GM18907 (cell line): Measurements from ENCODE around the gene TARBP2.
"Not testable (repeated sequence)": the region's sequence is repeated elsewhere in the genome, so short reads cannot be mapped to it uniquely, and the experiment has no call there.

Experiments
- ATAC-seq: cut with Tn5 transposase; IDR thresholded peaks from one replicate; pipeline ENCODE4 v1.9.1; 2021; ENCODE audit warnings: mild to moderate bottlenecking, moderate library complexity; ENCODE audit not compliant: unreplicated experiment

TARBP2 gene

DNA sequence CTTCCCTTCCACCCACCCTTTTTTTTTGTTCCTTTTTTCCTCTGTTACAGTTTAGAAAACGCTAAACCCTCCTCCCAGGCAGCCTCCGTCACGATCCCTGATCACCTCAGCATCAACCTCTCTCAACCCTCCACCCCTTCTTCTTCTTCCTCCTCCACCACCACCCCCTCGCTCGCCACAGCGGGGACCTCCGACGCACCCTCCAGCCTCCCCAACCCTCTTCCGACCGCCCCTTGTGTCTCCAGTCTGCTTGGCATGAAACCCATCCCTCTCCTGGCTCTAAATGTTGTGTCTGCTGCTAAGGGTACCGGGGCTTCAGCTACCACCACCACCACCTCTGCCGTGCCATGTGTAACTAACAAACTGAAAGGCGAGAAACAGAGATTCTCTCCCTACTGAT, 26.3 kb upstream of the TARBP2 start:
- ATAC-seq = no peak

DNA sequence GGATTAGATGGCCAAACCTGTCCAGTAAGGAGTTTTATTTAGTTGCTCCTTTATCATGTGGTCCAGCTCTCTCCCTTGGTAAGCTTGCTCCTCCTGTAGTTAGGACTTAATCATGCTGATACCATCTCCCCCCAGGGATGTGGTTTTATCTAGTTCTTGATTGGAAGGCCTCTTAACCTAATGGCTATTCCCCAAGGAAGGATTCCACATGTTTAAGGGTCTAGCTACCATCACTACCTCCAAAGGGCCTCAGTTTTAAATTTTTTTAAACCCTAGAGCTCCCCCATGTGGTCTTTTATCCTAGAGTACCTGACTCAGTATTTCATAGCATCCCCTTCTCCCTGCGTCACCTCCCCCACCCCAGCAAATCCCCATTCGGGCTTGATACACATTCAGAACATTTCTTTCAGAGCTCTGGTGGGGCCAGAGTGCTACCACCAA, 24.3 kb upstream of the TARBP2 start:
- no peak for ATAC-seq

DNA sequence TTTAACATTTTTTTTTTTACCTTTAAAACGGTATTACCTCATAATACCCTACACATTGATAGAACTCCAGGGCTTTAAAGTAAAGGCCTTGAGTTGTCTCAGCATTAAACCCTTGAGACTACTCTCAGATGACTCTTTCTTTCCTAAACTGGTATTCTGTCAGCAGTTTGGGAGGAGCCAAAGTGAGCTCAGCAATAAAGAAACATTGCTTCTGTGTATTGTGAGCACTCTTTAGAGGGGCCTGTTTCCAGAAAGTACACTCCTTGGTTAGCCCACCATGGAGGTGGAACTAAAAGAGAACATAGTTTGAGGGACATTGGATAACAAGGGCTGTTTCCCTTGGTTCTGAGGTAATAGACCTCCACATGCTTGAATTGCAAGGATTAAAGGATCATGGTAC, 22.2 kb upstream of the TARBP2 start:
- no peak for ATAC-seq

DNA sequence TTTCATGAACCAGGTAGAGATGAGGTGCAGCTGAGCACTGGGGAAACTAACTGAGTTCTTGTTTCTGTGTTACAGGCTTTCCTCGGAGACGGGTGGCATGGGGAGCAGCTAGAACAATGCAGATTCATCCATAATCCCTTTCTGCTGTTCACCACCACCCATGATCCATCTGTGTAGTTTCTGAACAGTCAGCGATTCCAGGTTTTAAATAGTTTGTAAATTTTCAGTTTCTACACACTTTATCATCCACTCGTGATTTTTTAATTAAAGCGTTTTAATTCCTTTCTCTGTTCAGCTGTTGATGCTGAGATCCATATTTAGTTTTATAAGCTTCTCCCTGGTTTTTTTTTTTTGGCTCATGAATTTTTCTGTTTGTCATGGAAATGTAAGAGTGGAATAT, 21.8 kb upstream of the TARBP2 start:
- ATAC-seq = no peak

DNA sequence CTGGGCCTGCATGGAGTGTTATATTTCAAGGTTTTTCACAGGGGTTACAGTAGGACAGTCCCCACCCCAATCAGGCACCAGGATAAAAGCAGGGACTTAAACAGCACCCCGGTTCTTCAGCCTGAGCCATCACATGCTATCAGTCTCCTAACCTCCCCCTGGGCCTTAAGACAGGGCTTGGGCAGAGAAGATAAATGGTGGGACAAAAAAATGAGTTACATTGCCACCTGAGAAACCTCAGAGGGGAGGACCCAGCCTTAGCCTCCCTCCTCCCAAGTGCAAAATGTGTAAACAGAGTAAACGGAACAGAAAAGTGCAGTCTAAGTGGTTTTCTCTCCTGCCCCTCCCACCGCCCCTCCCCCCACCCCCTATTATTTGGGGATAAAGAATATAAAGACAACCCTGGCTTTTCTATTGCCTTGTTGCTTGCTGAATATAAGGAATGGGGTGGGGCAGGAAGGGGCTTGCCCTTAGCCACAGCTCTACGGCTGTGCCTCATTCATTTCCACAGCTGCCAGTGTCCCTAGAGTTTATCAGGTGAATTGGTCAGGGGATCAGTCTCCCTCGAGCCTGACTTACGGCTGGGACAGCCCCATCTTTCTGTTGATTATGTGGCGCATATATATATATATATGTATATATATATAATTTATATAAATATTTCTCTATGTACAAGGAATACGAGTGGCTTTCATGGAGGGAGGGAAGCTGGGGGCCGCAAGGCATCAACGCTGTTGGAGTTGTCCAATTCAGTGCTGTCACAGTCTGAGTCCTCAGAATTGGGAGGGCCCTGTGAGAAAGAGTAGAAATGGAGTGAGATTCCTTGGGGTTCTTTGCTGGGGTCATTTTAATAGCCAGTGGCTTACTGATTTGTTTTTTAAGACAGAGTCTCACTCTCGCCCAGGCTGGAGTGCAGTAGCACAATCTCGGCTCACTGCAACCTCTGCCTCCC, 20.3 kb upstream of the TARBP2 start:
- no peak for ATAC-seq

DNA sequence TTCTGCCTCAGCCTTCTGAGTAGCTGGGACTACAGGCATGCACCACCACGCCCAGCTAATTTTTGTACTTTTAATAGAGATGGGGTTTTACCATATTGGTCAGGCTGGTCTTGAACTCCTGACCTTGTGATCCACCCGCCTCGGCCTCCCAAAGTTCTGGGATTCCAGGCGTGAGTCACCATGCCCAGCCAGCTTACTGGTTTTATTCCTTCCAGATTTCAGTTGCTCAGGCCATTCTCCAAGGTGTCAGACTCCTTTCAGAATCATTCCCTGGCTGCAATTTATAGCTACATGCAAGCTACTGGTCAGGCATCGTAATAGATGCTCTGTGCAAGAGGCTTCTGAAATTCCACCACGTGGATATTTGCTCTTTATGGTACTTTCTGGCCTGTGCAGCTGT, 19.6 kb upstream of the TARBP2 start:
- ATAC-seq = not testable (repeated sequence)

DNA sequence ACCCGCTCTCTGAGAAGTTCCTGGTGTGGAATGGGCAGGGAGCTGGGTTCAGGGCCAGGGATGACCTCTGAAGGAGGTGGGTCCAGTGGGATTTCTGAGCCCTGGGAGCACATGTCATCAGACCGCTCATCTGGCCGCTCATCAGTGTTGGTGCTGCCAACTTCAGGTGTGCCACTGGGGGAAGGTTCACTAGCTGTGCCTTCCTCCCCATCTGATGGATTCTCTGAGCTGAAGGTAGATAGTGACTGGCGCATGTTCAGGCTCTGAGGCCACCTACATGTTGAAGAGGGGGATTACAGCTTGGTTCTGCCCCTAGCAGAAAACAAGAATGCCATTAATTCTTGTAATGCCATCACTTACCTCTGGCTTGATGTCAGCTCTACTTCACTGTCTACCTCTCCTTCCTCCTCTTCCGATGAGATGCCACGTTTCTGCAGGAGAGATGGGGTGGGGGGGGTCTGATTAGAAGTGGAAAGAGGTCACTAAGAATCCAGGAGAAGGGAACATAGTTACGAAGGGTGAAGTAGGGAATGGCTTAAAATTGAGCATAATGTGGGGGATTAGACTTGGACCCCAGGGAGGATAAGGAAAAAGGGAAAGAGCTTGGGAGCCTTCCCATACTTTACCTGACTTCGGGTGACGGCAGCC, 19.0 kb upstream of the TARBP2 start:
- ATAC-seq = no peak

DNA sequence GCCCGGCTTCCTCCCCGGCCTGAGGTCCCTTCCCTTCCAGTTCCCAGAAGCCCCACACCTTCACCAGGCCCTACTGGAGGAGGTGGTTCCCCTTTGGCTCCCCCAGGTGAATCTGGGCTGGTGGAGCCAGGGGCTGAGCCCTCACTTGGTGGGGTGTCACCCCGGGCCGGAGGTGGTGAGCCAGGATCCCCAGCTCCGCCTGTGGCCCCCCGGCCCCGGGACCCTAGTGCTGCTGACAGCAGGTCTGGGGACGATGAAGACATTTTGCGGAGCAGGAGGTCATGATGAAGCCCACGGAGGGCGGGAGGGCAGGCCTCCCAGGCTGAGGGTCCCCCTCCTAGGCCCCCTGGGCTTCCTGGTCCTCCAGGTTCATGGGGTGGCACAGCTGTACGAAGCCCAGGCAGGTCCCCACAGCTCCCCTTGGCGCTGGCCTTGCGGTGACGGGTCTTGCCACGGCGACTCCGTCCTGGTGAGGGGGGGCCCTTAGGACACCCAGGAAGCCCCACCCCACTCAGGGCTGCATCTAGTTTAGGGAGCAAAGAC, 18.4 kb upstream of the TARBP2 start:
- no peak for ATAC-seq

DNA sequence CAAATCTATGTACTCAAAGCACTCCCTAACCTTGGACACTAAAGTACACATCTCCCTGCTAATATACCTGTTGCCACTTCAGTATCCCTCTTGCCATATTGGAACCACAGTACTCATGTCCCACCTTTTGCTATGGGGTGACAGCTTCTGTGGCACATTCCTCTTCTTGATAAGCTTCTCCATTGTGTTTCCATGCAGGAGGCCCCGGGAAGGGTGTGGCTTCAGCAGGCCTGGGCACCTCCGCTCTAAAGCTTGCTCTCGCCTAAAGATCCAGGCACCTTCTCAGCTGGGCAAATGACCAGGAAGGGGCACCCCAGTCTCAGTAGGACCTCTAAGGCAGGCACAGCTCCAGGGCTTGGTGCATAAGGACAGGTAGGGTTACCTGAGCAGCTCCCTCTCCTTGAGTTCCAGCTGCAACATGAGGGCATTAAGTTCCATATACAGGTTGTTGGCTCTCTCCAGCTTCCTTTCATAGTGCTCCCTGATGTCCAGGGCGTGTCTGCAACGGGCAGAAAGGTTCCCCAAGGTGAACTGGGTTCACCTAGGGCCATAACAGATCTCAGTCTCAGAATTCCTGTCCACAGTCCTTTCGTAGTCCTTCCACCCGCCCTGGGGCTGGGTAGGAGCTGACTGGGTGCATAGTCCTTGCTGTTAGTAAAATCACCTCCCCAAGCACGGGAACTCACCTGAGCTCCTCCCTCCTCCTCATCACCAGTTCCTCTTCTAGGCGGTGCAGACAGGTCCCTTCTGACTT, 17.7 kb upstream of the TARBP2 start:
- ATAC-seq = no peak

DNA sequence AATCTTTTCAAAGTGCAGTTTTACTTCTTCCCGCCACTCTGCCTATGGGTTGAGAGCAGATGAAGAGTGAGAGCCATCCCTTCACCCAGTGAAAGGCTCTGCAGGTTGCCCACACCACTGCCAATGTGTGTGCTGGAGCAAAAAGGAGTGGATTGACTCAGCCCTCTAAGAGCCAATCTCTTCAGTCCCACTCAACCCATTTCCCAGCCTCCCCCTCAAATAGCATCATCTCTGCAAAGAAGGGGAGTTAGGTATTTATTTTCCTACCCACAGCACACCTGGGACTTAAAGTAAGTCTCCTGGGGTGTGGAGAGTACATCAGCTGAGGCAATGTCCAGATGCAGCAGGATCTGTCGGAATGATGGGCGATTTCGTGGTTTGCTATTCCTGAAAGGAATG, 17.1 kb upstream of the TARBP2 start:
- no peak for ATAC-seq

DNA sequence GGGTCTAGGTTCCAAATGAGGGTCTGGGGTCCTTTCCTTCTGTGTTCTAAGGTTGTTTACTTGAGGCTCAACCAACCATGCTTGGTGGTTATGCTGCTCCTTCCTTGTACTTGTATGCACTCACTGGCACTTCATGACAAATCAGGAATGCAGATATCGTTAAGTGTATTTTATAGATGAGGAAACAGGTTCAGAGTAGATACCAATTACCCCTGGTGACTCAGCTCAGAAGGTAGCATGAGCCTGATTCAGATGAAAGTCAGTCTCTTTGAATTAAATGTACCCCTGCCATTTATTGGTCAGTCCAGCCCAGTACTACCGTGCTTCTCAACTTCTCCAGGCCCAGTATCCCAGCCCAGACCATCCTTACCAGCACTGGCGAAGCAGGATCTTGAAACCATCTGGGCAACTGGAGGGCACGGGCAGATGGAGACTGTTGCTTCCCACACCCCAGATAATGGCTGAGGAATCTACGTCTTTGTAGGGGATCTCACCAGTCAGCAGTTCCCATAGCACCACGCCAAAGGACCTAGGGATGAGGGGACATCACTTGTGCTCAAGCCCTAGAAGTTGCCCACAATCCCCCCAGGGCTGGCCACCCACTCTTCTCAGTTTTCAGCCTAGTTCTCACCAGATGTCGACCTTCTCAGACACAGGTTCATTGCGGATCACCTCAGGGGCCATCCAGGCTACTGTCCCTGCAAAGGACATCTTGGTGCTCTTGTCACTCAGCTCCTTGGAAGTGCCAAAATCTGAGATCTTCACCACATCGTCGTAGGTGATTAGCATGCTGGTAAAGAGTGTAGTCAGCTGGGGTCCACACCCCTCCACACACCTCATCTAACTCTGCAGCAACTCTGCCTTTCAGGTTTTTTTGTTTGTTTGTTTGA, 16.2 kb upstream of the TARBP2 start:
- ATAC-seq = no peak

DNA sequence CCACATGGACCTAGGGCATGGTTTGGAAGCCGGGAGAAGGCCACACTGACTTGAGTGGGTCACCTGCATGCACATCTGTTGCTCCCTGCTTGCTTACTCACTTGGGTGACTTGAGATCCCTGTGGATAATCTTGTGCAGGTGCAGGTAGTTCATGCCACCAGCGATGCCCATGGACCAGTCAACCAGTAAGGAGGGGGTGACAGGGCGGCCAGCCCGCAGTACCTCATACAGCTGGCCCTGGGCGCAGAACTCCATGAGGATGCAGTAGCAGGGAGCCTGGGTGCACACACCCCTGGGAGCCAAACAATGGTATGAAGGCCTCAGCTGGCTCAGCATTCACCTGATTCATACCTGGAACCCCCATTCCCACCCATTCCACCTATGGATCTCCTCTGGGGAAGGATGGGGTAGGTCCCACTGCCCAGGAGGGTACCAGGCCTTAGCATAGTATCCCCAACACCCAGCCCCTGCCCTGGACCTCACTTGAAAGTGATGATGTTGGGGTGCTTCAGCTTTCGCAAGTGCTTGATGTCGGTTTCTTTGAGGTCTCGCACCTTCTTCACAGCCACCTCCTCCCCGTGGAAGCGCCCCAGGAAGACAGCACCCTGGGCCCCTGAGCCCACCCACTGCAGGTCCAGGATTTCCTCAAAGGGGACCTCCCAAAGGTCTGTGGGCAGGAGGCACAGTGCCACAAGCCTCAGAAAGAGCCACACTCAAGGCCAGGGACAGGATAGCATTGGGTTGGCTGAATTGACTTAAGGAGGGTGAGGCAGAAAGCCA, 14.9 kb upstream of the TARBP2 start:
- no peak for ATAC-seq

DNA sequence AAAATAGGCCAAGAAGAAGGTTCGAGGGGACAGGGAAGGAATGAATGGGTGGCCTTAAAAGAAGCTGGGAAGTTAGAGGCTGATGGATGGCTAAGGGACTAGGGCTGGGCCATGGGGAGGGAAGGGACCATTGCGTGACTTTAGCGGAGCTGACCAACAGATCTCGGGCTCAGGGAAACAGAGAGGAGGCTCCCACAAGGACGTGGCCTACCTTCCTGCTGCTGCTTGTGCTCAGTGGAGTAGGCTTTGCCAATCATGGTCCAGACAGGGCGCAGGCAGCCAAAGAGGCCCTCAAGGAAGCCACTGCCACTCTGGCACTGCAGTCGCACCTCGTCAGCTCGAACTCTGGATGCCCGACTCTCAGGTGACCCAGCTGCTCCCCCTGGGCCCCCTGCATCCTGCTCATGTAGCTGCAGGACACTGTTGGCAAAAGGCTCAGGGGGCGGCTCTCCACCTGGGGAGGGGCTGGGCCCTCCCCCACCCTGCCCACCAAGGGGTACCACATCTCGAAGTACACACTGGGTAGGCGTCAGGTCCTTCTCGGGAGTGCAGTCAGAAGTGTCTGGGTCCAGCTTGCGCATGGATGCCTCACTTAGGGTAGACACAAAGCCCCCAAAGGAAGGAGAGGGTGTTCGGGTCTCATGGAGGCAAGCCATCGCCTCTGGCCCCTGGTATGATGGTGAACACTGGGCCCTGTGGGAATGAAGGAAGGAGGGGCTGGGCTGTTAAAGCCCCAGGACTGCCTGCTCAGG, 14.2 kb upstream of the TARBP2 start:
- ATAC-seq = no peak

DNA sequence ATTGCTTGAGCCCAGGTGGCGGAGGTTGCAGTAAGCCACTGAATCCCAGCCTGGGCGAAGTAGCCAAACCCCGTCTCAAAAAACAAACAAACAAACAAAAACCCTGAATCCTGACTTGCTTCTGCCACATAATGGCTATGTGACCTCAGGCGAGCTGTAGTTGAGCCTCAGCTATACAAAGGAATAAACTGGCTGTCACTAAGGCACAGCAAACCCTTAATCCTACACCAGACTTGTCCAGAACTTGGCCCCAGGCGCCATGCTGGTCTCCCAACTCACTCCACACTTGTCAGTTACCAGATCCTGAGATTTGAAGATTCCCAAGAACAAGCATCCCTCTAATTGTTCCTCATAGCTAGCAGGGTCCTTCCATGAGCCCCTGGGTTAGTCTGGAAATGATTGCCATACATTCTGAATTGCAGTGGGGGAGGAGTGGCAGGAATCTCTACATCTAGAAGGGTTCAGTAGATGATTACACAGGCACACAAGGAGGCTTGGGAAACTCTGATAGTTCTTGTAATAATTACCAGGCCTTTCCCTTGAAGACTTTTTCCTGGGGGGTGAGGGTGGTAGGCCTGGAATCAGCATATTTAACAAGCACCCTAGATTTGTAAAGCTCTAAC, 11.7 kb upstream of the TARBP2 start:
- no peak for ATAC-seq

DNA sequence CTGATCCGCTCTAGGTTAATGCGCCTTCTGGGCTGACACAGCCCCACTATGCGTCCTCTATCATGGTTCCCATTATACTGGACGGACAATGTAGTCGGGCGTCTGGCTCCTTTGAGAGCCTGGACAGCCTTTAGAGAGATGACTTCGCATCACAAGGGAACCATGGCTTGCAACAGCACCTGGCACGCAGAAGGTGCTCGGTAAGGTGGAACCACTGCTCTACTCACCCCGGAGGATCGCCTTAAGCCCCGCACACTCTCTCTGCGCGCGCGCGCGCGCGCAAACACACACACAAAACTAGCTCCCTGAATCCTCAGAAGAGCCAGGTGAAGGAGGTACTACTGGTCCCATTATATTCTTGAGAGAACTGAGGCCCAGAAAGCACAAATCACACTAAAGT, 8.9 kb upstream of the TARBP2 start:
- no peak for ATAC-seq

DNA sequence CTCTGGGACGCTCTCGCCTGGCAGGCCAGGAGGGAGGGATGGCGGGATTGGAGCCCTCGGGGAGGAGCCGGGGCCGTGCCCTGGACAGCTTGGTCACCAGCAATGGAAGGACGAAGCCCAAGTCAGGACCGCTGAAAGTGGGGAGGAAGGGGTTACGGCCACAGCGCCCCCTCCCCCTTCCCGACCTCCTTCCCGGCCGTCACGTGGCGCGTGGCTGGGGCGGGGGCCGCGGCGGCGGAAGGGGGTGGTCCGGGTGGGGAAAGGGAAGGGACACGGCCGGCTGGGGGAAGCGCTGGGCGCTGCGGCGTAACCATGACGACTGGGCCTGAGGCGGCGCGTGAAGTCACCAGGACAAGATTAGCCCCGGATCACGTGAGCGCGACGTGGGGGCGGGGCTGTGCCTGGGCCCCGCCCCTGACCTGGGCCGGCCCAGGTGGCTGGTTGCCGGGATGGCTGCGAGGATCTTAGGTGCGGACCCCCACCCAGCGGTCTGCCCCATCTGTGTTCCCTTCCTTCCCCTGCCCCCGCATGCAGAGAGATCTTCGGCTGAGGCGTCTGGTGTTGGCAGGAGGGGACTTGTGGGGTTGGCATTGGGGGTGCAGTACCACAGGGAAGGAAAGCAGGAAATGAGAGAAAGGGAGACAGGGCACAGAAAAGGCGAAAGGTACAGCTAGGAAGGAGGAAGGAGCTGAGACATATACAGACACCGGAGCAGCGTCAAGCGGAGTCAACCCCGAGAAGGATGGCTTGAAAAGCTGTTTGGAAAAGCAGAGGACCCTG, 8.1 kb upstream of the TARBP2 start:
- ATAC-seq = peak; percentile 83

DNA sequence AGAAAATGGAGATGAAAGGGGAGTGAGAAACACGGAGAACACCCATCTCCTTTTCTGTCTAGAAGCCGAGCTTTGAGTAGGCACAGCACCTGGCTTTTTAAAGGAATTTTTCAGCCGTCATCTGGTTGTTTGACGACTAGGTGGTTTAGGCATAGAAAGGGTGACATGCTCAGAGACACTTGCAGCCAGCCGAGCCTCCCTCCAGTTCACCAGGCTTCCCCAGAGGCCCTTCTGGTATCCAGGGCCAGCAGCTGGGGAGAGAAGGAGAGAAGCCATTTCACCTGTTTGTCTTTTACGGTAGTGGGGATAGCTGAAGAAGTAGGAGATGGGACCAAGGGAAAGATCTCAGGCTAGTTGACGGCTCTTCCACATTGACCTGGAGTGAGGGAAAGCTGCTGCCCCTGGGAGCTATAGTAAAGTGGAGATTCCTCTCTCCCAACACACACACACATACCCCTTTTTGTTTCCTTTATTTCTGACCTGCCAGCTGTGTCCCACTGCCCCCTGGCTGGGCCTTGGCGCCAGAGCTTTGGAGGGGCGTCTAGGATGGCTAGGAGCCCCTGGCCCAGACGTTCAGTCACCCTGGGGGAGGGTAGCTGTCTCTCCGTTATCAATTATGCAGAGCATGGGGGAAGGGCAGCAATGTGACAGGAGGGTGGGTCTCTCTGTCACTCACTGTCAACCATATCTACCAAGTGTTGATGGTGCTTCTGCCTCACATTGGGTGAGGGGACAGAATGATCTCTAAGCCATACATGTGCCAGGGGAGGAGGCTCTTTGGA, 7.3 kb upstream of the TARBP2 start:
- ATAC-seq = no peak
